Parathyroid adenoma (tissue), 2 donors: ENCODE results near the gene CD3E.

ENCODE experiments used
- H2AFZ ChIP-seq: fragments of 300-600 bp; sonication (generic); one replicate; pipeline ENCODE4 v1.7.0; 2017; ENCODE audit warnings: antibody characterized with exemption, mild to moderate bottlenecking
- H3K27ac ChIP-seq: fragments of 300-600 bp; sonication (generic); one replicate; pipeline ENCODE4 v1.7.0; 2017
- H3K27me3 ChIP-seq: fragments of 300-600 bp; sonication (generic); one replicate; pipeline ENCODE4 v1.7.0; 2017; ENCODE audit warnings: low read length; ENCODE audit not compliant: control insufficient read depth, insufficient read depth
- H3K36me3 ChIP-seq: fragments of 300-600 bp; sonication (generic); one replicate; pipeline ENCODE4 v1.7.0; 2017; ENCODE audit warnings: low read length; ENCODE audit not compliant: control insufficient read depth, insufficient read depth
- H3K4me1 ChIP-seq: fragments of 300-600 bp; sonication (generic); one replicate; pipeline ENCODE4 v1.7.0; 2017; ENCODE audit warnings: control low read depth
- H3K4me2 ChIP-seq: fragments of 300-600 bp; sonication (generic); one replicate; pipeline ENCODE4 v1.7.0; 2017; ENCODE audit warnings: low read length
- H3K4me3 ChIP-seq: fragments of 300-600 bp; sonication (generic); one replicate; pipeline ENCODE4 v1.7.0; 2017; ENCODE audit warnings: low read depth, low read length
- H3K79me2 ChIP-seq: fragments of 300-600 bp; sonication (generic); one replicate; pipeline ENCODE4 v1.7.0; 2017; ENCODE audit warnings: control low read depth
- H3K9ac ChIP-seq: fragments of 300-600 bp; sonication (generic); one replicate; pipeline ENCODE4 v1.7.0; 2017; ENCODE audit warnings: mild to moderate bottlenecking
- H3K9me3 ChIP-seq: fragments of 300-600 bp; sonication (generic); one replicate; pipeline ENCODE4 v1.7.0; 2017; ENCODE audit warnings: low read length; ENCODE audit not compliant: control insufficient read depth
- TF ChIP-seq, protein P1 (sequence below): fragments of 300-600 bp; sonication (generic); IDR thresholded peaks from one replicate; pipeline ENCODE4 v1.7.0; 2017; ENCODE audit warnings: antibody characterized with exemption, mild to moderate bottlenecking
- donor health status: primary hyperparathyroidism.

The CD3E gene

DNA sequence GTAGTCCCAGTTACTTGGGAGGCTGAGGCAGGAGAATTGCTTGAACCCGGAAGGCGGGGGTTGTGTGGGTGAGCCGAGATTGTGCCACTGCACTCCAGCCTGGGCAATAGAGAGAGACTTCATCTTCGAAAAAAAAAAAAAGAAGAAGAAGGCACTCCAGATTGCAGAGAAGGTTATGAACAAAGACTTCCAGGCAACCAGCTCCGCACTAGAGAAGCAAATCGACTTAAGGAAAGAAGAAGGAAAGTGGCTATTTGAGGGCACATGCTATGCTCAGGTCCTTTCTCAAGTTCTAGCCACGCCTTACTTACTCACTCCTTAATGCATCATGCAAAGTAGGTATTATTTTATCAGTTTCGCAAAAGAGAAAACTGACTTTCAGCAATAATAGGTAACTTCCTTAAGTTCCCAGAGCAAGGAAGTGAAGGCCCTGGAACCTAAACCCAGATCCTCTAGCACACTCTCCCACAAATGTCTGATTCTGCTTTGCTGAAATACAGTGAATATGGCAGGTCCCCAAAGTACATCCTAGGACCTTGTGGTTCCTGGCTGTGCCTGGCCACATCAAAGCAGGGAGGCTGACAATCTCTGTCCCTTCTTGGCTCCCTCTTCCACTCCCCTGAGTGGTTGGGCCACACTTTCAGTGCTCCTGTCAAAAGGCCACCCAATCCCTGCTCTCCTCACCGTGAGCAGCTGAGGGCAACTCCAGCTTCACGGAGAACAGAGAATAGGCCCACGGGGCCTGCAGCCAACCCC, 14.2 kb downstream of the CD3E start:
- H3K79me2 ChIP-seq = no peaks in the 10 kb centered on the region

DNA sequence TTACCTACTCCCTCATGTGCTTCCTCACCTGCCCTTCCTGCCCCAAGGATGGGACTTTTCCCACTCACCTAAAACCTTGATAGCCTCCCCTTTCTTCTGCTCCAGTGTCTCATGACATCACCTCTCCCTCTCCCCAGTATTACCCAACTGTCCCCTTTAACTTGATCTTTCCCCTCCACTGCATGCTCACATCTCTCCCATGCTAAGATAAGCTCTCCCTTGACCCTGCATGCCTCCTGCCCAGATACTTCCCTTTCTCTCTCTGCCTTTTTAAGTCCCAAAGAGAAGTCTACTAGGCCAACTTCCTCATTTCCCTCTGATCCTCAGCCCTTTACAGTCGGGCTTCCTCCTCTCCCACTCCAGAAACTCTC, 14.8 kb downstream of the CD3E start:
- Histone ChIP-seq H3K27ac (peak overlapping the region; percentile 29), H3K4me3 (no peak overlapping the region), H3K4me1 (peaks cover 8% of the 10 kb centered on the region)

More for the DNA sequence above, 14.2 kb downstream of the CD3E start:
- no peaks in the 10 kb centered on the region for H3K9me3 ChIP-seq
- no peak overlapping the region for H2AFZ ChIP-seq
- no peaks in the 10 kb centered on the region for H3K27me3 ChIP-seq
- peaks cover 8% of the 10 kb centered on the region for H3K4me1 ChIP-seq
- no peak overlapping the region for H3K4me2 ChIP-seq
- H3K4me3 ChIP-seq = no peak overlapping the region
- H3K9ac ChIP-seq = no peak overlapping the region
- TF ChIP-seq, protein P1, sequence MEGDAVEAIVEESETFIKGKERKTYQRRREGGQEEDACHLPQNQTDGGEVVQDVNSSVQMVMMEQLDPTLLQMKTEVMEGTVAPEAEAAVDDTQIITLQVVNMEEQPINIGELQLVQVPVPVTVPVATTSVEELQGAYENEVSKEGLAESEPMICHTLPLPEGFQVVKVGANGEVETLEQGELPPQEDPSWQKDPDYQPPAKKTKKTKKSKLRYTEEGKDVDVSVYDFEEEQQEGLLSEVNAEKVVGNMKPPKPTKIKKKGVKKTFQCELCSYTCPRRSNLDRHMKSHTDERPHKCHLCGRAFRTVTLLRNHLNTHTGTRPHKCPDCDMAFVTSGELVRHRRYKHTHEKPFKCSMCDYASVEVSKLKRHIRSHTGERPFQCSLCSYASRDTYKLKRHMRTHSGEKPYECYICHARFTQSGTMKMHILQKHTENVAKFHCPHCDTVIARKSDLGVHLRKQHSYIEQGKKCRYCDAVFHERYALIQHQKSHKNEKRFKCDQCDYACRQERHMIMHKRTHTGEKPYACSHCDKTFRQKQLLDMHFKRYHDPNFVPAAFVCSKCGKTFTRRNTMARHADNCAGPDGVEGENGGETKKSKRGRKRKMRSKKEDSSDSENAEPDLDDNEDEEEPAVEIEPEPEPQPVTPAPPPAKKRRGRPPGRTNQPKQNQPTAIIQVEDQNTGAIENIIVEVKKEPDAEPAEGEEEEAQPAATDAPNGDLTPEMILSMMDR = no peak
- no peaks in the 10 kb centered on the region for H3K36me3 ChIP-seq
- no peak overlapping the region for H3K27ac ChIP-seq

DNA sequence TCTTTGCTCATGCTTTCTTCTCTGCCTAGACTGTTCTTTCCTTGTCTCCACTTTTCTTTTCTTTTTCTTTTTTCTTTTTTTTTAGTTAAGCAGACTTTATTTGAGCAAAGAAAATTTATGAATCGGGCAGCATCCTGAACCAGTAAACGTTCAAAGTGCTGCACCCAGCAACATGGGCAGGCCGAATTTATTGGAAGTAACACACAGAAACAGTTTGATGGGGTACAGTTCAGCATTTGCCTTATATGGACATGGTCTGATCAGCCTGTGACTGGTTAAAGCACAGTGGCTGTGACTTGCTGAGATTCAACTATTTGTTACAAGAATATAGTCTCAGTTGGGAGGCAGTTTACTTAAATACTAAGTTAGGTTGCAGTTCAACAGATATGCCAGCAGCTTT, 16.0 kb downstream of the CD3E start:
- Histone ChIP-seq H3K4me1 (peaks cover 8% of the 10 kb centered on the region), H3K9ac (no peak overlapping the region), H3K27me3 (no peaks in the 10 kb centered on the region), H3K4me3 (no peak overlapping the region), H2AFZ (no peak overlapping the region), H3K36me3 (no peaks in the 10 kb centered on the region), H3K27ac (no peak overlapping the region), H3K79me2 (no peaks in the 10 kb centered on the region), H3K4me2 (no peak overlapping the region), H3K9me3 (no peaks in the 10 kb centered on the region)
- TF ChIP-seq, protein P1 = no peak

More for the DNA sequence above, 14.8 kb downstream of the CD3E start:
- no peak overlapping the region for H3K4me2 ChIP-seq
- H3K27me3 ChIP-seq = no peaks in the 10 kb centered on the region
- H3K36me3 ChIP-seq = no peaks in the 10 kb centered on the region
- no peaks in the 10 kb centered on the region for H3K79me2 ChIP-seq
- no peak overlapping the region for H3K9ac ChIP-seq
- TF ChIP-seq, protein P1 = no peak
- peak overlapping the region; percentile 42 for H2AFZ ChIP-seq
- no peaks in the 10 kb centered on the region for H3K9me3 ChIP-seq

DNA sequence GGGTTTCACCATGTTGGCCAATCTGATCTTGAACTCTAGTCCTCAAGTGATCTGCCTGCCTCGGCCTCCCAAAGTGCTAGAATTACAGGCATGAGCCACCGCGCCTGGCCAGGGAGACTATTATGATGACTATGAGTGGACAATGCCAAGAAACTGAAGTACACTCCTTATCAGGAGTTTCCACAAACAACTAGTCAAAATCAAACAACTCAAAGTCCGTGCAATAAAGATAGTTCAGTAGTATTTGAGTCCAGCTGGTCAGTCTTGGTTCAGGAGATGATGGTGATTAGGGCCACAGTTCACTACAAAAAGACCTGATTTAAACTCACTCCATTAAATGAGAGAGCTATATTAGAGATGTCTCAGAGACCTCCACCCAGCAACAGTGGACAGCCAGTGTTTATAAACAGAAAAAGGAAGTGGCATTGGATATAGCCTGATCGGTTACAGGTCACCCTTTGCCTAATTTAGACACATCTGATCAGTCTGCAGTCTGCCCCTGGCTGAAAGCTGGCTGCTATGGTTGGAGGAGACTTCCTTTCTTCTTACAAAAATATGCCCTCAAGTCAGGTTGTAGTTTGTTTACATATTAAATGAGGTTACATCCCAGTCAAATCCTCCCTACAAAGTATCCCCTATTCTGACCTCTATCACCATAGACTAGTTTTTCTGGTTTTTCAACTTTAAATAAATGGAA, 17.0 kb downstream of the CD3E start:
- Histone ChIP-seq H3K9ac (no peak overlapping the region), H3K9me3 (no peaks in the 10 kb centered on the region), H3K36me3 (no peaks in the 10 kb centered on the region), H3K27ac (peak overlapping the region; percentile 77), H3K4me3 (no peak overlapping the region), H3K4me2 (peak overlapping the region; percentile 37), H2AFZ (peak overlapping the region; percentile 46), H3K4me1 (peaks cover 4% of the 10 kb centered on the region), H3K27me3 (no peaks in the 10 kb centered on the region), H3K79me2 (no peaks in the 10 kb centered on the region)
- TF ChIP-seq, protein P1 = no peak
